ENCODE data around the gene CLDN25.
"Not testable (repeated sequence)": the region's sequence is repeated elsewhere in the genome, so short reads cannot be mapped to it uniquely, and the experiment has no call there.

Gene CLDN25

DNA sequence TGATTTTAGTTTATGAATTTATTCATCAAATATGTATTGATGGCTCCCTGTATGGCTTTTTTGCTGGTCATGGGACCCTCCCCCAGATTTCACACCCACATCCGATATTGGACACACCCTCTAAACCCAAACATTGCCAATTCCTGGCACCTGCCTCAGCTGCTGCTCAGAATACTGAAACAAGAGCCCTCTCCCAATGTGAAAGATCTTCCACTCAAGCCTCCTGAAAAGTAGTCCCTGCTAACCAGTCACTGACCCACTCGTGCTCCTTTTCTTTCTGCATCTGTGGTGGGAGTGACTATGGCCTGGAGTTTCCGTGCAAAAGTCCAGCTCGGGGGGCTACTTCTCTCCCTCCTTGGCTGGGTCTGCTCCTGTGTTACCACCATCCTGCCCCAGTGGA, at the start of gene CLDN25:
CLDN25 (plus strand) TSS at position 301 of the 400 bp plus-strand sequence; CDS start at position 301, 0 bp downstream.
- DNase-seq, result no peak

DNA sequence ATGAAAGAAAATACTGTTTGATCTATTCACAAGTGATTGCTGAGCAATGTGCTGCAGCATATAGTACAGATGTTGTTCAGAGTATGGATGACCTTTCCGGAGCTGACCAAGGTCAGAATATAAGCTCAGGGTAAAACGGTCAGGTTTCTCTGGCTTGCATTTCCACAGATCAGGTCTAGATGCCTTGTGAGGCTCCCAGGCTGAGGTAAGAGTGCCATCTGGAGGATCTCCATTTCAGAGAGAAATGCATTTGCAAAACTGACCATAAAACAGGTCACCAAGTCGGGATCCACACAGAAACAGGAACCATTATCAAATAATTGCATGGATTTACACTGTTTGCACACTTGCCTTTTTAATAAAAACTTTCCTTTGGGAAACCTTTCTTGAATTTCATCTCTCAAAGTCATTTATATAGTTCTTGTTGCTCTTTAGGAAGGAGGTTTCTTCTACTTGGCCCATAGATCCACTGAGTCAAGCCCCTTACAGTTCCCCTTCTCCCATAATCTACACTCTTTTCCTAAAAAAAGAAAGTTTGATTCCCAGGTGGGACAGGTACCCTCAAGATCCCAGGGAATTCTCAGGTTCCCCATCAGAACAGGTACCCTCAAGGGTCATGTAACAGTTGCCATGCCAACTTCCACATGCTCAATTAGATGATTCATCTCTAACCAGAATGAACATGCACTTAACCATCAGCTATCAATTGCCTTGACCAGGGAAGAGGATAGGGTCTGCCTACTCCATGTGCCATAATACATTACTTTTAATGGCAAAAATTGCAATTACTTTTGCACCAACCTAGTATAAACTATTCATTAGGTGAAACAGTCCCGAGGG, 48.5 kb upstream of the CLDN25 start:
- peak; percentile 43 for DNase-seq

DNA sequence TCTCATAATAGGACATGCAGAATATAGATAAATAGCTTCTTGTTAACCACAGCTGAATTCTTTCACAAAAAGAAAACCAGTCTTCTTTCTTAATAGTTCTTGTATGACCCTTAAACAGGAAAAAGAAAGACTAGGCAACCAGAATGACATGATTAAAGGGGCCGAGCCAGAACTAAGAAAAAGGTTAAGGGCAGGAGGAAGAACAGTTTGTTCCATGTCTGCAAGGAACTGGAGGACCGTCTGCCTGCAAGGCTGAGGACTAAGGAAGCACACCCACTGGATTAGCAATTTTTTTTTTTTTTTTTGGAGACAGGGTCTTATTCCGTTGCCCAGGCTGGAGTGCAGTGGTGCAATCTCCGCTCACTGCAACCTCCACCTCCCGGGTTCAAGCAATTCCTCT, 47.5 kb upstream of the CLDN25 start:
- no peak for DNase-seq

DNA sequence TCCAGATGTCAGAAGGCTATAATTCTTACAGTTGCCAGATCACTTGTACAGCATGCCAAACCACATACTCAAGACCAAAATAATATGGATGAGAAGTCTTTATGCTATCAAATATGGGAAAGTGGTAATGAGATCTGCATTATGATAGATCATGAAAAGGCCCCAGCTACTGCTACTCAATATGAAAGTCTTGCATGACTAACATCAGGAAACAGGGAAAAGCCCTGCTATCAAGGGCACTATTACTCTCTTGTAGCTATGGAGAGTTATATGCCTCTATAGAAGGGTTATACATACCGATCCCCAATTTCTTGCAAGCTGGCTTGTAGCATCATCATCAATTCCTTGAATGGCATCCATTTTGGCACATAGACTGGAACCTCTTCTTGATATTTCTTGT, 43.3 kb upstream of the CLDN25 start:
- DNase-seq, result no peak

DNA sequence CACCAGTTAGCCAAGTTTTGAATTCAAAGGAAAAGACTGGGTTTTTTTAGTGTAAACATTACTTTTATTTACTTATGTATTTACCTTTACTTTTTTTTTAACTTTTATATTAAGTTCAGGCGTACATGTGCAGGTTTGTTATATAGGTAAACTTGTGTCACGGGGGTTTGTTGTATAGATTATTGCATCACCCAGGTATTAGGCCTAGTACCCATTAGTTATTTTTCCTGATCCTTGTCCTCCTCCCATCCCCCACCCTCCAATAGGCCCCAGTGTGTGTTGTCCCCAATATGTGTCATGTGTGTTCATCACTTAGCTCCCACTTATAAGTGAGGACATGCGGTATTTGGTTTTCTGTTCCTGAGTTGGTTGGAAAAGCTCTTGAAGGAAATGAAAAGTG, 26.7 kb upstream of the CLDN25 start:
- DNase-seq, result no peak

DNA sequence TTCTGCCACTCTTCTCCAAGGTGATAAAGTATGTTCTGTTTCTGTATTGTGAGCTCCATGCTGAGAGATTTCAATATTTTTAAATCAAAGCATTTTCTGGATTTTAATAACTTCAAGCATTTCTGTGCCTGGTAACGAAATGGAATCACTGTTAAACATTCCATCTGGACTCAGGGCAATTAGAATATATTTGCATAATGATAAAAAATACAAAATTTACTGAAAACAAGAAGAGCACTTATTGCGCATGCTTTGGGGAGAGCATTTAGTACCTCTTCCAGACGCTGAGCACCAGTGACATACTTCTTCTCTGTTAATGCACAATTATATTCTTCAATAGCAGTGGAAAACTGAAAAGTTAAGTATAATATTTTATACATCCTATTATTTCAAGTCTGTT, 19.4 kb upstream of the CLDN25 start:
- DNase-seq, result no peak

DNA sequence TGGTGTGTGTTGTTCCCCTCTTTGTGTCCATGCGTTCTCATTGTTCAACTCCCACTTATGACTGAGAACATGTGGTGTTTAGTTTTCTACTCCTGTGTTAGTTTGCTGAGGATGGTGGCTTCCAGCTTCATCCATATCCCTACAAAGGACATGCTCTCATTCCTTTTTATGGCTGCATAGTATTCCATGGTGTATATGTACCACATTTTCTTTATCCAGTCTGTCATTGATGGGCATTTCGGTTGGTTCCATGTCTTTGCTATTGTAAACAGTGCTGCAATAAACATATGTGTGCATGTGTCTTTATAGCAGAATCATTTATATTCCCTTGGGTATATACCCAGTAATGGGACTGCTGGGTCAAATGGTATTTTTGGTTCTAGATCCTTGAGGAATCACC, 16.6 kb upstream of the CLDN25 start:
- not testable (repeated sequence) for DNase-seq

DNA sequence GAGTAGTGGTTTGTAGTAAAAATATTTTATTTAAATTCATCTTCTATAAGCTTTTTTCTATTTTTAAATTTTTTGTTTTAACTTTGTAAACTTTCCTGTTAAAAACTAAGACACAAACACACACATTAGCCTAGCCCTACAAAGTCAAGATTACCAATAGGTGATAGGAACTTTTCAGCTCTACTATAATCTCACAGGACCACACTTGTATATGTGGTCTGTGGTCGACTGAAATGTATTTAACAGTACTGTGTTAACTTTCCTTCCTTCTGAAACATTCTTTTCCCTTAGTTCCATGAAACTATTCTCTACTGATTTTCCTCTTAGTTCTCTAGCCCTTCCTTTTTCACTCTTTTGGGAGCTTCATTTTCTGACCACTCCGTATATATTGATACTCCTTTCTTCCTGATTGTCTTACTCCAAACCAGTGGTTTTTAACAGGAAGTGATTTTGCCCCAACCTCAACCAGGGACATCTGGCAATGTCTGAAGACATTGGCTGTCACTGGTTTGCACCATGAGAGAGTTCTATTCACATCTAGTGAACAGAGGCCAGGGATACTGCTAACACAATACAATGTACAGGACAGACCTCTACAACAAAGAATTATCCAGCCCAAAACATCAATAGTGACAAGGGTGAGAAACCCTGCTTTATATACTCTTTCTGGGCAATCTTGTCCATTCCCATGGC, 14.9 kb upstream of the CLDN25 start:
- DNase-seq, result peak; percentile 12

DNA sequence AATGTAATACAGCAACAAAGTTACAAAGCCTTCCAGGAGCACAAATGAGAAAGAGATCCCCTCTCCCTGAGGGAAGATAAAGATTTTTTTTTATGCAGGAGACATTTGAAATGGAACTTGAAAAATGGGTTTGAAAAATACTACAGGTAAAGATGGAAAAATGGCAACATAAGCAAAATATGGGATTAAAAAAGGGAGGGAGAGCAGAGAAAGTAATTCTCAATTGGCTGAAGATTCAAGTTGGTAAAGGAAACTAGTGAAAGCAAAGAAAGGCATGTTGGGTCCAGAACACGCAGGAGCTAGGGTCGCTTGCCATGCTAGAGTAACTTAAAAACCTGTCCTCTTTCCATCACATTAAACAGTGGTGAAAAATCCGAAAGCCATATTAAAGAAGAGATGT, 7.6 kb upstream of the CLDN25 start:
- no peak for DNase-seq

DNA sequence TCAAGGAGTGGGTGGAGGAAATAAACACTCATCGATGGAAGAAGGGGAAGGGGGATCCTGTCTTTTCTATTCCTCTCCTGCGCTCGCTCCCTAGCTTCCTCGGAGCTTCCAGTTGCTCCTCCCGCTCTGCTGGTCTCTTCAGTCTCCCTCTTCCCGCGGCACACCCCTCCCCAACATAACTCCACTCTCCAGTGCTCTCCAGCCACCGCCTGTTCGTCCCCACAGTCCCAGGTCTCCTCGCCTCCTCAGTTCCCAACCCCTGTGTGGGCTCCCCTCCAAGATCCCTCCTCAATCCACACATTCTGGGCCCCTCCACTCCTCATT, 6.5 kb upstream of the CLDN25 start:
- peak; percentile 21 for DNase-seq

DNA sequence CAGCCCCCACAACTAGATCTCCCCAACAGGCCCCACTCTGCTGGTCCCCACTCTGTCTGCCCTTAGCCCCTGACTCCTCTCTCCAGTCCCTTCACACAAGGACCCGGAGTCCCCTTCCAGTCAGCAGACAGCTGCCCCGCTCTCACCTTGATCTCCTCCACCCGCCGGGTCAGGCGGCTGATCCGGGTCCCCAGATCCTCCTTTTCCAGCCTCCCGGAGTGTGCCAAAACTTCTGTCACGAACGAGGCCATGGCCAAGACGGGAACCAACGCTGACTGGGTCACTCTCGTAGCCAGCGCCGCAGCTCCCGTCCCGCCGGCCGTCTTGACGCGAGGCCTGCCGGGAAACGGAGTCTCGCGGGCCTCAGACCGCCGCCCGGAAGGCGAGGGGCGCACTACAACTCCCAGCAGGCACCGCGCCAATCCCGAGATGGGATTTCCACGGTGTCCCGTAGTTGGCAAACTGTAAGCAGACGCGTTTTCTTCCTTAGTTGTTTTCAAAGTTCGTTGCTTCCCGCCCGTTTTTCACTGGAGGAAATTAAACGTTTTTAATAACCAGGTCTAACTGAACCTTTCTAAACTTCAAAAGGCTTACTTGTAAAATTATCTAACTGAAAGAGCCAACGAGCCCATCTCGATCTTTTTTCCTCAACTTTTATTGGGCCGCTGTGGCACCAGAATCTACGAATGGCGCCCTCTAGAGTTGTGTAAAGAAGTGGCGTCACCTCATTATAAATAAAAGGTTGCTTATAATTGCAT, 6.0 kb upstream of the CLDN25 start, which contains the start of gene ZW10:
ZW10 (minus strand) TSS at position 277 of the 758 bp plus-strand sequence; CDS start at position 251, 26 bp downstream.
- peak; percentile 97 for DNase-seq

DNA sequence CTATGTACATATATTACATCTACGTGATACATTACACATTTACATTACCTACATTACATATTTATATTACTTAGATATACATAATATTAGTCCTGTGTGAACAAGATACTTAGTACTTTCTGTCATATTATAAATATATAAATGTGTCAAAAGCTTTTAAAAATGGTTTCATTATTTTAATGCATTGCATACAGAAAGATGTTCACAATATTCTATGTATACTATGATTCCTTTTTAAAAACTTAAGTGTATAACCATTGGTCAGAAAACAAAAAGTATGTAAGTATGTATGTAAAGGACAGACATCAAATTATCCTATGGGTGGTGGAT, 5.5 kb upstream of the CLDN25 start:
- DNase-seq, result no peak

DNA sequence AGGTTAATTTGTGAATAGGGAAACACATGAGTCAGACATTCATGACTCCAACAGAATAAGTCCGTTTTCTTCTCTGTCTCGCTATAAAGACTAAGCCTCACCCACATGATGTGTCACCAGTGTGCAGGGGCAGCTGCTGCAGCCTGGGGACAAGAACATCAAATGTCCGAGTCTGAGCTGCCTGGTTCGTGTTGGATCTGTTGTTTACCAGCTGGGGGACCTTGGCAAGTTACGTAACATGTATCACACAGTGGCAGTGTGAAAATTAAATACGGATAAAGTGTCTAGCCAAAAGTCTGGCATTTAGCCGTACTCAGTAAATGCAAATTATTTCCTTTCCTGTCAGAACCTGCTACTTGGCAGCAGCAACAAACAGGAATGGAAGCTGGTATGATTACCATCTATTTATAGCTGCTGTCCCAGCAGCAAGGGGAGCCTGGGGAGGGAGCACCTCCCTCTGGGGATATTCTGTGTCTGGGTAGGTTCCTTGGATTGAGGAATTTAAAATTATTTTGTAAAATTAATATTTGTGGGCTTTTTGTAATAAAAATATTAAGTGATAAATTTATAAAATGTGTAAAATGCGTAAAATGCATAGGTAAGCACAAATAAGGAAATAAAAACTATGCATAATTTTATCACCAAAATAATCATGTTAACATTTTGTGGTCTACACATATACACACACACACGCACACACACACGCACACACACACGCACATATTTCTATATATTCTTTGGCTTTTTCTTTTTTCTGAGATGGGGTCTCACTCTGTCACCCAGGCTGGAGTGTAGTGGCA, 1.3 kb upstream of the CLDN25 start:
- DNase-seq, result no peak

DNA sequence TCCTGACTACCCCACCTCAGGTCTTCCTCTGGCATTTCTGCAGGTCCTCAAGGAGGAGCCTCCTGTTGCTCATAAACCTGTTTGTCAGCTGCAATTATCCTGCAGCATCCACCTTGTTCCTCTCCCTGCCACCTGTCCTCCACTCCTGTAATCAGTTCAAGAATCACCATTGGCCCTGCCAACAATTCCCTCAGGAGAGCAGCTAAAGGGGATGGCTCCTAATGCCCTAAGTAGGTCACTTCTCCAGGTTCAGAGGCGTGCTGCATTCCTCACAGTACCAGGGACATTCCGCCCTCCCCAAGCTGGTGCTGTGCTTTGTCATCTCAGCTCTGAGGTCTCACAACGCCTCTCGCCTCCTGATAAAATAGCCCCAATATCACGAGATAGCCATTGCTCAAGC, 2.1 kb downstream of the CLDN25 start:
- DNase-seq, result no peak

DNA sequence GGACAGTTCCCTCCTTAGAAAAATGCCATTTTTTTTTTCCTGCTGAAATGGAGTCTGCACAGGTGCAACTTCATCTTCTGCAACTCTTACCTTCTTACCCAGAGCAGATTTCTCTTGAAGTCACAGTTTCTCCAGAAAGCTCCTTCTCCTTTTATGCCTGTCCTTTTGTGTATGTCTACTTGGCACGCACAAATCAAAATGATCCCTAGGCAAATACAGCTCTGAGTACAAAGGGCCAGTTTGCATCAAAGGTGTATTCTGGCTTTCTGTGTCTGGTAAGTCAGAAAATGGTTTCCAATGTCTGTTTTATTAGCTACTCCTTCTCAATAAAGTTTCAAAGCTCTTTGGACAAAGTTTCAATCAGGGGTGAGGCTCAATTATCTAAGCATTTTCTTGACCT, 2.5 kb downstream of the CLDN25 start:
- DNase-seq, result no peak

DNA sequence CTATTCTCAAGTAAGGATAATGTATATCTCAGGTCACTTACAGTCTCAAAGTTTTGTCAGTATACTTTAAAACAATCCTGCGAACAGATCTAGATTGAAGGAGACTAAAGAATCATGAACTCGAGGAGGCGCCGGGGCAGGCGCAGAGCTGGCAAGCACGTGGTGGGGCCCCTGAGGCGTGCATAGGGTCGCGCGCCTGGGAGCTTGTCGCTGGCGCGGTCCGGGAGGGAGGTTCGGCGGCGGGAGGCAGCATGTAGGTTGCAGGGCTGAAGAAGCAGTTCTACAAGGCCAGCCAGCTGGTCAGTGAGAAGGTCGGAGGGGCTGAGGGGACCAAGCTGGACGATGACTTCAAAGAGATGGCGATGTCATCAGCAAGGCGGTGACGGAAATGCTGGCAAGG, 9.4 kb downstream of the CLDN25 start:
- not testable (repeated sequence) for DNase-seq

DNA sequence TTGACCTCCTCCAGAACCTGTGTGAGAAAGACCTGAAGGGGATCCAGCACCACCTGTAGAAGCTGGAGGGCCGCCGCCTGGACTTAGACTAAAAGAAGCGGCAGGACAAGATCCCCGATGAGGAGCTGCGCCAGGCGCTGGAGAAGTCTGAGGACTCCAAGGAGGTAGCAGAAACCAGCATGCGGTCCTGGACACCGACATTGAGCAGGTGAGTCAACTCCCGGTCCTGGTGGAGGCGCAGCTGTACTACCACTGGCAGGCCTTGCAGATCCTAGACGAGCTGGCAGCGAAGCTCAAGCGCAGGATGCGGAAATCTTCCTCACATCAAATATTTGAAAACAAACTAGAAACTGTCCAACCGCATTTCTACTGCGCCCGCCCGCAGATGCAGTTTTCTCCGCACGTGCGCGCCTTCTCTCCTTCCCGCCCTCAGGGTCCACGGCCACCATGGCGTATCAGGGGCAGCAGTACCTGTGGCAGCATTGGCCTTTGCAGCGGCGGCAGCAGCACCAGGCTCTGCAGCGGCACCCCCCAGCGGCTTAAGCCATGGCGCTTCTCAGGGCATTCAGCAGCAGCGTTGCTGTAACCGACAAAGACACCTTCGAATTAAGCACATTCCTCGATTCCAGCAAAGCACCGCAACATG, 10.2 kb downstream of the CLDN25 start:
- no peak for DNase-seq

DNA sequence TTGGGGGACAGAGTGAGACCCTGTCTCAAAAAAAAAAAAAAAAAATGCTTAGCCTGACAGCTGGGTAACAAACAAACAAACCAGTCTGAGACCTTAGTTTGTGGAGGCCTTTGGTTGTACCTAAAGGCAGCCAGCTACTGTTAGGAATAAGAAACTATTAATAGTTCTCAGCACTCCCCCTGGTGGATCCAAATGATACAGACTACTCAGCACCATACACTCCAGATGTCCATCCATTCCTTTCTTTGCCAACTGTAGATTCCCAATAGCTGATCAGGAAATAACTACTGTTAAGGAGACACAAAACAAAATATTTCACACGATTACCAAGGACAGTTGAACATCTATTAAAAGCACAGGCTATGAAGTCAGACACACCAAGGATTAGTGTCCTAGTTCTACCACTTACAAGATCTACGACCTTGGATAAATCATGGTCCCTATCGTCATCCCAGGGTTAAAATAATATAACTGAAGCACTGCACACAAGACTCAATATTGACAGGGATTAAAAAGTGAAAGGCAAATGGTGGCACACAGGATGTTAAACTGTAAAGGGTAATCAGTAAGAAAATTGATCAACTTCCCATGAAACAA, 17.2 kb downstream of the CLDN25 start:
- DNase-seq, result peak; percentile 58

DNA sequence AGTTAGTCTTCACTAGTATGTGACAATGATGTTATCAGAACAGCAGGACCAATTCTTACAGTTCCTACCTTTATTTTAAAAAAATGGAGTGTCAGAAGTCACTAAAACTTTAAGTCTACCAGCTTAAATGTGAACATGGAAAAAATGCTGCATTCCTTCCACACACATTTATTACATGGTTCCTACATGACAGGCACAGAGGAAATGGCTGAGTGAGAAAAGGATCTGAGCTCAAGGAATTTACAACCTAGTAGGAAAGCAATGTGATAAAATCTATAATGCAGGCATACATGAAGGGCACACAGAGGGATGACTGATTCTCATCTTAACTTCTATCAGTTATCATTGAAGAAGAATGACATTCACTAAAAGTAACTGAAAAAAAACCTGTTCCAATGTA, 23.0 kb downstream of the CLDN25 start:
- no peak for DNase-seq

DNA sequence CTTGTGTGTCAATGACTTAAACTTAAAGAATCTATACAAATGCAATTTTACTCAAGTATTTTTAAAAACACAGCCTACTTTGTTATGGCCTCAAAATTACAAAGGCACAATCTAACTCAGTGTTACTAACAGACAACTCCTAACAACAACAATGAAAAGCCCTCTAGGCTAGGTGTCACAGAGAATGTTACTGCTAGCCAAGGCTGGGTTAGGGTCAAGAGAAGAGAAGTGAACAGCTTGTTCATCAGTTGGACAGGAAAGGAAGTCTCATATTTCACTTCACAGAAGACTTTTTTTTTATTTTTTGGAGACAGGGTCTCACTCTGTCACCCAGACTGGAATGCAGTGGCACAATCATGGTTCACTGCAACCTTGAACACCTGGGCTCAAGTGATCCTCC, 26.0 kb downstream of the CLDN25 start:
- DNase-seq, result no peak

DNA sequence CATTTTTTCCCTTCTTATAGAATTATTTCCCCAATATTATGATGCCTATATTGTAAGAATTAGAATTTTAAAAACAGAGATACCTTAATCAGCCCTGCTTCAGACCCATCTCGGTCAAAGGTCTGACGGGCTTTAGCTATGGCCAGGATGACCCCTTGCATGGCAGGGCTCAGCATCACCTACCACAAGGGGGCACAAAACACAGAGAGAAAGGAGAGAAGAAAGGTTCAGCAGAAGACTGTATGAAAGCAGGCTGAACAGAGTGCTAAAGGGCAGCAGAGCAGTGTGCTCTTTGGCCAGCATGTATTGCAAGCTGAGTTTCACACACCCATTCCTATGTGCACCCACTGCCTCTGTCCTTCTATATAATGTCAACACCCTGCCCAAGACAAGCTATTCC, 26.8 kb downstream of the CLDN25 start:
- DNase-seq, result peak; percentile 49

DNA sequence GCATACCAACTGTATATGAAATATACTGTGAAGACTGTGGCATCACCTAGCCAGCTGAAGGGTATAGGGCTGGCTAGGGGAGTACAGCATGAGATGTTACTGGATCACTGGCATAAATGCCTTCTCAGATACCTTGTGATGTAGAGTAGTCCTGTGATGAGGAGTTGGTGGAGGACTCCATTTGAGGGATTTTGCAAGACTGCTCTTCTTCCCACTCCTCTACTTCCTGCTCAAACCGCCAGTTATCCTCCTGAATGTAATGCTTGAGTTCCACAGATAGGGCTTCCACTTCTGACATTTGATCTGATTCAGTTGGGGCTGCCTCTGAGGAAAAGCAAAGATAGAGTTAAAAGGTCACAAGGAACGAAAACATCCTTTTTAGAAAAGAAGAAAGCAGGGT, 29.3 kb downstream of the CLDN25 start:
- DNase-seq, result no peak

All from hematopoietic multipotent progenitor cell treated with erythropoietin and hydrocortisone succinate and interleukin-3 and kit ligand, for 8 days (in vitro differentiated cells).